Neutrophil (primary cell): ENCODE data around the gene PSMG4.

Experiments
- H3K27ac ChIP-seq: fragments of 200-600 bp; sonication (generic); 2 replicates; pipeline ENCODE4 v1.5.1; 2016; ENCODE audit warnings: mild to moderate bottlenecking, moderate library complexity
- H3K27me3 ChIP-seq: fragments of 200-600 bp; sonication (generic); 2 replicates; pipeline ENCODE4 v1.6.0; 2016; ENCODE audit warnings: mild to moderate bottlenecking
- H3K36me3 ChIP-seq: fragments of 200-600 bp; sonication (generic); 2 replicates; pipeline ENCODE4 v1.5.1; 2017
- H3K4me1 ChIP-seq, 2 experiments: fragments of 200-600 bp in 1 of 2; sonication (generic) in 1 of 2; 1 replicate in 1 of 2; 2 replicates in 1 of 2; pipeline versions ENCODE4 v1.5.1 to v1.6.1; 2013 to 2016; ENCODE audit warnings: low read depth in 1 of 2, low read length in 1 of 2, mild to moderate bottlenecking in 1 of 2, moderate library complexity in 1 of 2; ENCODE audit not compliant: control insufficient read depth in 1 of 2, insufficient read depth in 1 of 2
- H3K4me3 ChIP-seq, 2 experiments: fragments of 200-600 bp in 1 of 2; sonication (generic) in 1 of 2; 1 replicate in 1 of 2; 2 replicates in 1 of 2; pipeline ENCODE4 v1.5.1; 2013 to 2016; ENCODE audit warnings: low read depth in 1 of 2, low read length in 1 of 2, mild to moderate bottlenecking in 1 of 2, moderate library complexity in 1 of 2
- H3K9me3 ChIP-seq: fragments of 200-600 bp; sonication (generic); 2 replicates; pipeline ENCODE4 v1.5.1; 2016
- CTCF ChIP-seq: fragments of 200-600 bp; sonication (generic); IDR thresholded peaks from 2 replicates; pipeline ENCODE4 v1.5.1; 2016; ENCODE audit warnings: antibody characterized with exemption

Gene PSMG4

GRCh38 chr6:3232017-3232945 is 26.5 kb upstream of the PSMG4 start:
- no peak for TF ChIP-seq CTCF
- no peaks in the 10 kb centered on the region for H3K36me3 ChIP-seq
- no peak overlapping the region for H3K27ac ChIP-seq
- H3K9me3 ChIP-seq: no peaks in the 10 kb centered on the region
- peaks cover 25 to 44% of the 10 kb centered on the region in 2 experiments for H3K4me1 ChIP-seq
- peaks cover 100% of the 10 kb centered on the region for H3K27me3 ChIP-seq
- no peak overlapping the region for H3K4me3 ChIP-seq

- peaks cover 100% of the 10 kb centered on the region for H3K27me3 ChIP-seq
- TF ChIP-seq CTCF: no peak
- peaks cover 22 to 33% of the 10 kb centered on the region in 2 experiments for H3K4me1 ChIP-seq
- no peak overlapping the region for H3K27ac ChIP-seq
- H3K4me3 ChIP-seq: no peak overlapping the region
- no peaks in the 10 kb centered on the region for H3K36me3 ChIP-seq
- no peaks in the 10 kb centered on the region for H3K9me3 ChIP-seq
Observed at GRCh38 chr6:3233321-3233720, 25.4 kb upstream of the PSMG4 start.

- Histone ChIP-seq H3K4me3 (no peak overlapping the region), H3K36me3 (no peaks in the 10 kb centered on the region), H3K4me1 (peaks cover 19 to 28% of the 10 kb centered on the region in 2 experiments), H3K27me3 (peaks cover 100% of the 10 kb centered on the region), H3K27ac (no peak overlapping the region), H3K9me3 (no peaks in the 10 kb centered on the region)
- no peak for TF ChIP-seq CTCF
Observed at GRCh38 chr6:3233904-3234303, 24.8 kb upstream of the PSMG4 start.

GRCh38 chr6:3235486-3235885 is 23.3 kb upstream of the PSMG4 start:
- H3K27me3 ChIP-seq: peaks cover 99% of the 10 kb centered on the region
- no peak for TF ChIP-seq CTCF
- no peaks in the 10 kb centered on the region for H3K9me3 ChIP-seq
- H3K27ac ChIP-seq: no peak overlapping the region
- H3K4me1 ChIP-seq: peaks cover 12 to 15% of the 10 kb centered on the region in 2 experiments
- H3K36me3 ChIP-seq: no peaks in the 10 kb centered on the region
- H3K4me3 ChIP-seq: no peak overlapping the region

- Histone ChIP-seq H3K9me3 (no peaks in the 10 kb centered on the region), H3K36me3 (no peaks in the 10 kb centered on the region), H3K4me3 (no peak overlapping the region), H3K27ac (no peak overlapping the region), H3K4me1 (peaks cover 11 to 12% of the 10 kb centered on the region in 2 experiments), H3K27me3 (peaks cover 95% of the 10 kb centered on the region)
- no peak for TF ChIP-seq CTCF
Observed at GRCh38 chr6:3236005-3236404, 22.7 kb upstream of the PSMG4 start.
